Mesodermal cell (in vitro differentiated cells): ENCODE measurements around the gene MYO1D.
"Not testable (repeated sequence)": the region's sequence is repeated elsewhere in the genome, so short reads cannot be mapped to it uniquely, and the experiment has no call there.

Source experiments
- H3K27ac ChIP-seq: 2 replicates; pipeline ENCODE4 v1.7.0; 2013; ENCODE audit warnings: mild to moderate bottlenecking, low read depth, low read length, moderate library complexity; ENCODE audit not compliant: severe bottlenecking
- H3K36me3 ChIP-seq: 2 replicates; pipeline ENCODE4 v1.7.1; 2013; ENCODE audit warnings: mild to moderate bottlenecking, low read length, moderate library complexity; ENCODE audit not compliant: control insufficient read depth, insufficient read depth
- H3K4me1 ChIP-seq: one replicate; pipeline ENCODE4 v1.7.1; 2013; ENCODE audit warnings: mild to moderate bottlenecking, low read length; ENCODE audit not compliant: insufficient read depth, control insufficient read depth, poor library complexity, severe bottlenecking
- H3K4me3 ChIP-seq: 2 replicates; pipeline ENCODE4 v1.7.0; 2013; ENCODE audit warnings: low read length, control low read depth, mild to moderate bottlenecking; ENCODE audit not compliant: insufficient read depth, poor library complexity, severe bottlenecking; ENCODE audit errors: extremely low read depth
- H3K9me3 ChIP-seq: 2 replicates; pipeline ENCODE4 v1.7.1; 2013; ENCODE audit warnings: mild to moderate bottlenecking, low read length, moderate library complexity; ENCODE audit not compliant: control insufficient read depth
- WGBS, 2 experiments: methylation state at CpG; one replicate each; pipeline ENCODE4 v1.1.5; 2013; ENCODE audit warnings: missing lambda C conversion rate in 2 of 2; ENCODE audit not compliant: insufficient coverage in 2 of 2; 5-methylcytosine and 5-hydroxymethylcytosine counted together

Gene MYO1D

DNA sequence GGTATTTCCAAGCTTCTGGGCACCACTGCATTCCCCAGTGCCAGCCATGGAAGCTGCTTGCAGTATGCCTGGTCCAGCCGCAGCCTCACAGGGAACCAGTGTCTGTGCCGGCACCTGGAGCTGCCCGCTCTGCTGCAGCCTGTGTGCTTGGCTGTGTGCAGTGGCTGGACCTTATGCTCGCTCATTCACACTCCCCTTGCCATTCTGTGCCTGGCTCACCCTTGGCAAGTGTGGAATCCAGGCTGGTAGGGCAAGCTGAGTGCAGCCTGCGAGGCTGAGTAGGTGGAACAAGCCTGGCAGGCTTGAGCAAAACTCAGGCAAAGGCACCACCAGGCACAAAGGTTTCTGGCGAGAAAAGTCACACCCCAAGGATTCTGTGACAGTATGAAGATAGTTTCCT lies 144.0 kb downstream of the MYO1D start:
- H3K9me3 ChIP-seq = peaks cover 3% of the 10 kb centered on the region
- 81 to 82% methylated on average over 4 to 6 of the region's 6 CpGs for WGBS, 2 experiments
- H3K4me1 ChIP-seq = no peaks in the 10 kb centered on the region
- no peaks in the 10 kb centered on the region for H3K36me3 ChIP-seq
- H3K4me3 ChIP-seq = no peak overlapping the region
- no peak overlapping the region for H3K27ac ChIP-seq

DNA sequence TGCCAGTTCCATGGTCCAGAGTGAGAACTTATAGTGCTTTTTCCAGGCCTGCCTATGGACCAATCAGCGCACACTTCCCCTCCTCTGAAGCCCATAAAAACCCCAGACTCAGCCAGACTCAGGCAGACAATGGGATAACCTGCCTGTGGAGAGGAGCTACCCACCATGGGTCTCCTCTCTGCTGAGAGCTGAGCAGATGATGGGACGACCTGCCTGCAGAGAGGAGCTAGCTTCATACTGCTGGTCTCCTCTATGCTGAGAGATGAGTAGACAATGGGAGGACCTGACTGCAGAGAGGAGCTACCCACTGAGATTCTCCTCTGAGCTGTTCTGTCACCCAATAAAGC lies 144.7 kb downstream of the MYO1D start:
- H3K9me3 ChIP-seq = peaks cover 3% of the 10 kb centered on the region

DNA sequence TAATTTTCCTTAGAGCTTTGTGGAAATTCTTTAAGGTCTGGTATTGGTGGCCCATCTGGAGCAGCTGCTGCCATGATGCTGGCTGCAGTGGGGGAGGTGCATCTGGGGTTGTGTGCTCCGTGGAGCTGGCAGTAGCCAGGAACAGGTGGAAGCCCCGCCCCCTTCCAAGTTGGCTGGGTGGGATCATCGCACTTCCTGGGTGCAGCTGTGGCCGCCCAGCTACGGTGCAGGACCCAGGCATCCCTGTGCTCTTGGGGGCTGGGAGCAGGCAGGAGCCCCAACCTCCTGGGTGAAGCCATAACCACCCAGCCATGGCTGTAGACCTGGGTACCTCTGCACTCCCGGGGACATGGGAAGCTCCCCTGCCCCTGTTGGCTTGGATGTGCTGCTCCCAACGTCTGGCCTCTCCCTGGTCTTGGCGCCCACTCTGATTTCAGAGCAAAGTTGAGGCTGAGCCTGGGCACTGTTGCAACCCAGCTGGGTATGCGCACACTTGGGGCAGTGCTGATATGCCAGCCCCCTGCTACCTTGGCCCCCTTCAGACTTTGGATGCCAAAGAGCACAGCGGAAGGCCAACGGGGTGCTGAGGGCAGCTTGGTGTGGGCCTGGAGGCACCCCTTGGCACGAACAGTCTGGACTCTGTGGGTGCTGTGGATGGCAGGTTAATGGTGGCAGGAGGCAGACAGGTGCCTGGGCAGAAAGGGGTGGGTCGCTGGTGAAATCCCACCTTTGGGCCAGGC lies 145.2 kb downstream of the MYO1D start:
- 90 to 96% methylated on average over 10 to 12 of the region's 13 CpGs for WGBS, 2 experiments
- Histone ChIP-seq H3K4me3 (no peak overlapping the region), H3K27ac (no peak overlapping the region), H3K9me3 (peaks cover 3% of the 10 kb centered on the region), H3K4me1 (no peaks in the 10 kb centered on the region), H3K36me3 (no peaks in the 10 kb centered on the region)

More for the DNA sequence above, 144.7 kb downstream of the MYO1D start:
- WGBS, 2 experiments = 85 to 100% methylated on average over 2 of the region's 2 CpGs
- no peak overlapping the region for H3K27ac ChIP-seq
- no peak overlapping the region for H3K4me3 ChIP-seq
- H3K4me1 ChIP-seq = no peaks in the 10 kb centered on the region
- no peaks in the 10 kb centered on the region for H3K36me3 ChIP-seq

DNA sequence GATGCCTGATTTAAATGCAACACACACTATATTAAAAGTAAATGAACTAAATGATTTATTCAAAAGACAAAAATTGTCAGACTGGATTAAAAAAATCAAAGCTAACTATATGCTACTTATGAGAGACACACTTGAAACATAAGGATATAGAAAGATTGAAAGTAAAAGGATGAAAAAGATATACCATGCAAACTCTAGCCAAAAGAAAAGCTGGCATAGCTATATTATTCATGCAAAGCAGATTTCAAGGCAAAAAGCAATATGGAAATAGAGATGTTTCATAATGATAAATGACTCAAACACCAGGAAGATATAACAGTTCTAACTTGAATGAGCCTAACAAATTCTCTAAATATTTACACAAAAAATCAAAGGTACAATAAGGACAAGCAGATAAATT lies 149.2 kb downstream of the MYO1D start:
- H3K27ac ChIP-seq = no peak overlapping the region
- H3K9me3 ChIP-seq = peaks cover 7% of the 10 kb centered on the region
- H3K4me1 ChIP-seq = no peaks in the 10 kb centered on the region
- no peaks in the 10 kb centered on the region for H3K36me3 ChIP-seq
- no peak overlapping the region for H3K4me3 ChIP-seq

DNA sequence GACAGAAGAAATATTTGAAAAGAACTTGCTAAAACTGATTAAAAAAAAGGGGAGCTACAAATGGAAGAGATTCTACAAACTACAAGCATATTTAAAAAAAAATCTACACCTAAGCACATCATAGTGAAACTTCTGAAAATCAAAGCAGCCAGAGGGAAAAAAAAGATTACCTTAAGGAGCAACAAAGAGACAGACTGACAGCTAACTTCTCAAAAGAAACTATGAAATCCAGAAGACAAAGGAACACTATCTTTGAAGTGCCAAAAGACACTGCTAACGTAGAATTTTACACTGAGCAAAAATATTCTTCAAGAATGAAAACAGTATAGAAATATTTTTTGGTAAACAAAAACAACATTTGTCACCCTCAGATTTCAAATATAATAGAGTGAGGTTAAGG lies 151.2 kb downstream of the MYO1D start:
- WGBS, 2 experiments = no CpG with 5 or more reads among the region's 1 CpG
- H3K9me3 ChIP-seq = peaks cover 4% of the 10 kb centered on the region
- no peaks in the 10 kb centered on the region for H3K4me1 ChIP-seq
- H3K4me3 ChIP-seq = no peak overlapping the region
- no peak overlapping the region for H3K27ac ChIP-seq
- no peaks in the 10 kb centered on the region for H3K36me3 ChIP-seq

DNA sequence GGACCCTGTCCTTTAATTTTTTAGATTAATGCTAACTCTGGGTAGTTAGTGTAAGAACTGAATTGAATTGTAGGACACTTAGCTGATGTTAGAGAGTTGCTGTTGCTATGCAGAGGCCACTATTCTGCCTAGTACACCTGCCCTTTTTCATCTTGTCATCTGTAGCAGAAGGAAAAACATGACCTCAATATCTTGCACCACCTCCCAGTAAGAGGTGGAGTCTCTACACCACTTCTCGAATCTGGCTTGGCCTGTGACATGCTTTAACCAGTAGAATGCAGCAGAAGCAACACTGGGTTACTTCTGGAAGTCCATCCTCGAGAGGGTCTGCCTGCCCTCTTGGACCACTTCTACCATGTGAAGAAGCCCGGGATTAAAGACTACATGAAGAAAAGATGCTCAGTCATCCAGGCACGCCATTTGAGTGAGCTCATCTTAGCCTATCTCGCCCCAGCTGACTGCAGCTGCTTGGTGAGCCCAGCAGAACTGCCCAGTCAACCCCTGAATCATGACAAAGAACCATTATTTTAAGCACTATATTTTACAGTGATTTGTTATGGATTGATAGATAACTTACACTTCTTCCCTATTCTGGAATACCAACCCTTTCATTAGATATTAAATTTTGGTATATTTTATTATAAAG lies 153.5 kb downstream of the MYO1D start:
- Histone ChIP-seq H3K4me3 (no peak overlapping the region), H3K4me1 (no peaks in the 10 kb centered on the region), H3K27ac (no peak overlapping the region), H3K36me3 (no peaks in the 10 kb centered on the region), H3K9me3 (peaks cover 4% of the 10 kb centered on the region)
- WGBS, 2 experiments = 98 to 100% methylated on average over 4 to 5 of the region's 5 CpGs

DNA sequence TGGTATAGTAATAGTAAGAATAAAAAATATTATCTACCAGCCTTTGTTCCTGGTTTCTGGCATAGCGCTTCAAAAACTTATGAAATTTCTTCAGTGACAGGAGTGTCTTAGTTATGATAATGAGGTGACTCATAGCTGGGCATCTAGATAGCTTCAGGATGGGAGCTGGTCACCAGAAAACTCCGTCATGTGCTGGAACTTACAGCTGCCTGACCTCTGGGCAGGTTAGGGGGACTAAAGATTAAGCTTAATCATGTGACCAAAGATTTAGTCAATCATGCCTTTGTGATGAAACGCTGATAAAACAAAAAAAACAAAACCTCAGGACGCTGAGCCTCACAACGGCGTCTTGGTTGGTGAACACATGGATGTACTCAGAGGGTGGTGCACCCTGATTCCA lies 154.2 kb downstream of the MYO1D start:
- Histone ChIP-seq H3K4me3 (no peak overlapping the region), H3K4me1 (no peaks in the 10 kb centered on the region), H3K9me3 (peaks cover 4% of the 10 kb centered on the region), H3K36me3 (no peaks in the 10 kb centered on the region), H3K27ac (no peak overlapping the region)
- 94 to 100% methylated on average over 5 of the region's 6 CpGs for WGBS, 2 experiments

DNA sequence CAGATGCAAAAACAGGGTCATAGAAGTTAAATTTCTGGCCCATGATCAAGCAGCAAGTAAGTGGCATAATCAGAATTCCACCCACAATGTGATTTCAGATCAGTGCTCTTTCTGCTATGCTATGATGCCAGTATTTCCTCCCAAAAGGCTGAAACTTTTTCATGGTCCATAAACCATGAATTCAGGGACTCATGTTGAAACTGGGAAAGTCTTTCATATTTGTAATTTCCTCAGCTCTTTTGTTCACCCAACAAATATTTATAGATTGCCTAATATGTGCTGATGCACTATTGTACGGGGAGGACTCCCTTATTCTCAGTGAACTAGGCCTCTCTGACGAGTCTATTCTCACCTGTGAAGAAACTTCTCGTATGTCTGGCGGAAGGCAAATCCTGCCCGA lies 156.3 kb downstream of the MYO1D start:
- peaks cover 1% of the 10 kb centered on the region for H3K9me3 ChIP-seq
- H3K4me1 ChIP-seq = no peaks in the 10 kb centered on the region
- no peak overlapping the region for H3K4me3 ChIP-seq
- no peak overlapping the region for H3K27ac ChIP-seq
- no peaks in the 10 kb centered on the region for H3K36me3 ChIP-seq
- WGBS, 2 experiments = 91 to 100% methylated on average over 2 to 5 of the region's 5 CpGs

DNA sequence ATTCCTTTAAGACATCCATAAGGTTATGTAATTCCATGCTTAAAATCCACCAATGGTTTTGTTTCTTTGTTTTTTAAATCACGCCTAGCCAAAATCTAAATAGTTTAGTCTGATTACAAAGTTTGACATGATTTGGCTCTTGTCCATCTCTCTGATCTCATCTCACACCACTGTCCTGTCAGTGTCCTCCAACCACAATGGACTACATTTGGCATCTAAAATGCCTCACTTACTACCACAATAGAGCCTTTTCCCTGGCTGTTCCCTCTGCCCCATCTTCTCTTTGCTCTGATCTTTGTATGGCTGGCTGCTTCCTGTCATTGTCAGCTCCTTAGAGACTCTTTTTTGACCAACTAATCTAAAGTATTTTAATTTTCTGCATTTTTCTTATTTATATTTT lies 157.2 kb downstream of the MYO1D start:
- Histone ChIP-seq H3K4me3 (no peak overlapping the region), H3K27ac (no peak overlapping the region), H3K9me3 (no peaks in the 10 kb centered on the region), H3K4me1 (no peaks in the 10 kb centered on the region), H3K36me3 (no peaks in the 10 kb centered on the region)
- WGBS, 2 experiments = 93 to 100% methylated on average over 1 of the region's 1 CpG

DNA sequence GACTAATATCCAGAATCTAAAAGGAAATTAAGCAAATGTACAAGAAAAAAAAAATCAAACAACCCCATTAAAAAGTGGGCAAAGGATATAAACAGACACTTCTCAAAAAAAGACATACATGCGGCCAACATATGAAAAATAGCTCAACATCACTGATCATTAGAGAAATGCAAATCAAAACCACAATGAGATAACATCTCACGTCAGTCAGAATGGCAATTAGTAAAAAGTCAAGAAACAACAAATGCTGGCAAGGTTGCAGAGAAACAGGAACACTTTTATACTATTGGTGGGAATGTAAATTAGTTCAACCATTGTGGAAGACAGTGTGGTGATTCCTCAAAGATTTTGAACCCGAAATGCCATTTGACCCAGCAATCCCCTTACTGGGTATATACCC lies 162.0 kb downstream of the MYO1D start:
- H3K4me1 ChIP-seq, H3K36me3 ChIP-seq, H3K4me3 ChIP-seq, H3K9me3 ChIP-seq, H3K27ac ChIP-seq: not testable (repeated sequence)
- 100% methylated on average over 1 of the region's 3 CpGs for WGBS, 2 experiments

DNA sequence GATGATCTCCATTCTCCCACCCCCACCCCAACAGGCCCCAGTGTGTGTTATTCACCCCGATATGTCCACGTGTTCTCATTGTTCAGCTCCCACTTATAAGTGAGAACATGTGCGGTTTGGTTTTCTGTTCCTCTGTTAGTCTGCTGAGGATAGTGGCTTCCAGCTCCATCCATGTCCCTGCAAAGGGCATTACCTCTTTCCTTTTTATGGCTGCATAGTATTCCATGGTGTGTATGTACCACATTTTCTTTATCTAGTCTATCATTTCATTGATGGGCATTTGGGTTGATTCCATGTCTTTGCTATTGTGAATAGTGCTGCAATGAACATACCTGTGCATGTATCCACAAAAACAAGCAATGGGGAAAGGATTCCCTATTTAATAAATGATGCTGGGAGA lies 162.7 kb downstream of the MYO1D start:
- H3K9me3 ChIP-seq, H3K4me1 ChIP-seq, H3K27ac ChIP-seq, H3K36me3 ChIP-seq, H3K4me3 ChIP-seq: not testable (repeated sequence)
- WGBS, 2 experiments = 83% methylated on average over 1 of the region's 3 CpGs; no CpG with 5 or more reads in 1 of the 2 experiments
